Stimulated activated CD8-positive, alpha-beta memory T cell treated with anti-CD3 and anti-CD28 coated beads, Interleukin-15, amount 100 ng/mL, for 24 hours (primary cell): ENCODE results near the gene SPINT1.
"Not testable (repeated sequence)": the region's sequence is repeated elsewhere in the genome, so short reads cannot be mapped to it uniquely, and the experiment has no call there.

ENCODE experiments used
- DNase-seq: peaks from one replicate; pipeline ENCODE4 v3.0.0-alpha.2; 2020; ENCODE audit warnings: low read depth

SPINT1 gene

DNA sequence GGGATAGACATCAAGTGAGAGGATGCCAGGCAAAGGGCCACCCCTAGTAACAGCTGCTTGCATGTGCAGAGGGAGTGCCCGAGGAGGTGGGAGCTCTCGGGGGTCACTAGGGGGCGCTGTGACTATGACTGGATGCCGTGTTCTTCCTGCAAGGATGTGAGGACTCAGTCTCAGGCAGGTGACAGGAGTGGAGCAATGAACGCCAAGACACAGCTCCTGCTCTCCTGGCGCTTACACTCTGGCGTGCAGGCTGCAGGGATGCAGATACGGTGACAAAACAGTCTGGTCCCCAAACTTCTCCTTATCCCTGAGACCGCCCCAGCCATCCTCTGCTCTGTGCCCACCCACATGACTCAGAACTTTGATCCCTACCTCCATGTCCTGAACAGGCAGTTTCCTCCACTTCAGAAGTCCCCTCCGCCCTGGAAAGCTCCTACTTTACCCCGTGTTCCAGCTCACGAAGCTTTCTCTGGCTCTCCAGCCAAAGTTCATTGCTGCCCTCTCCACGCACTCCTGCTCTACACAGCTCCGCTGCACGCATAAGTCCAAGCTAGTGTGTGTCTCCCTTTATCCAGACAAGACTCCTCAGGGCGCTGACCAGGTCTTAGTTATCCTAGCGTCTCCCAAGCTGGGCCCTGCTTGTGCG, 15.5 kb downstream of the SPINT1 start:
- peak; percentile 78 for DNase-seq

DNA sequence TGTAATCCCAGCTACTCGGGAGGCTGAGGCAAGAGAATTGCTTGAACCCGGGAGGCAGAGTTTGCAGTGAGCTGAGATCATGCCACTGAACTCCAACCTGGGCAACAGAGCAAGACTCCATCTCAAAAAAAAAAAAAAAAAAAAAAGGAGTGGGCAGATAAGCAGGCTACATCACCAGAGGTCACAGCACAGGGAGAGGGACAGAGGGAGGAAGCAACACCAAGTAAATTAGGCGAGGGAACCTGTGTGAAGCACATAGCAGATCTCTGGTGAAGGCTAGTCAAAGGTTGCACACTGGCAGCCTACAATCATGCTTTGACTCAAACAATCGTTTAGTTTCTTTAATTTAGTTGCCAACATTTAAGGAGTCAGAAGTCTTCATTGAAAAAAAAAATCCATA, 17.3 kb downstream of the SPINT1 start:
- DNase-seq = not testable (repeated sequence)

GRCh38 chr15:40863660-40864270, 19.9 kb downstream of the SPINT1 start:
- no peak for DNase-seq

GRCh38 chr15:40867199-40867598, 23.4 kb downstream of the SPINT1 start:
- no peak for DNase-seq

DNA sequence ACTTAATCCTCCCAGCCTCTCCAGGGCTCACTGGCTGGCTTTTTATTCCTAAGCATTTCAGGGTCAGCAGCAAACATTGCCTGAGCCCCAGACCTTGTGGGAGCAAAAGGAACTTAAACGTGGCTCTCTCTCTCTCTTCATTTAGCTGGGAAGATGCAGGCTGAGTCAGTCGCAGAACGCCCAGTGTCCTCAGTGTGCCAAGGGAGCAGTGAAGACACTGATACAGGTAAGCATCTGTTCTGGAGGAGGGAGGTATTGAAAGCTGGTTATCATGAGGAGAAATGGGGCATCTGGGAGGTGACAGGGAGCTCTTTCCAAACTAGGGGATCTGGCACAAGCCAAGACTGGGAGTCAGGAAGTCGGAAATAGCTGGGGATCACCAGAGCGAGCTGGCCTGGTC, 25.8 kb downstream of the SPINT1 start:
- DNase-seq = no peak

DNA sequence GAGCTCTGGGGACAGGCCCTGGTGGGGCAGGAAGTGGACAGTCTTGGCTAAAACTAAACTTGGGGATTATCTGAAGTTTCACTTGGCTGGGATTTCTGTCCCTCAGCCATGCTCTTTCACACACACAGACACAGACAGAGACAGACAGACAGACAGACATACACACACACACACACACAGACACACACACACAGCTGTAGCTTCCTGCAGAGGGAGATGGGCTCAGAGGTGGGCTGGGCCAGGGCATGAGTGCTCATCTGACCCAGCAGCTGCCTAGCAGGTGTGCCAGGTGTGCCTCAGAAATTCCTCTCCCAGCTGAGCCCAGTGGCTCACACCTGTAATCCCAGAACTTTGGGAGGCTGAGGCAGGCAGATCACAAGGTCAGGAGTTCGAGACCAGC, 26.9 kb downstream of the SPINT1 start:
- DNase-seq = no peak

DNA sequence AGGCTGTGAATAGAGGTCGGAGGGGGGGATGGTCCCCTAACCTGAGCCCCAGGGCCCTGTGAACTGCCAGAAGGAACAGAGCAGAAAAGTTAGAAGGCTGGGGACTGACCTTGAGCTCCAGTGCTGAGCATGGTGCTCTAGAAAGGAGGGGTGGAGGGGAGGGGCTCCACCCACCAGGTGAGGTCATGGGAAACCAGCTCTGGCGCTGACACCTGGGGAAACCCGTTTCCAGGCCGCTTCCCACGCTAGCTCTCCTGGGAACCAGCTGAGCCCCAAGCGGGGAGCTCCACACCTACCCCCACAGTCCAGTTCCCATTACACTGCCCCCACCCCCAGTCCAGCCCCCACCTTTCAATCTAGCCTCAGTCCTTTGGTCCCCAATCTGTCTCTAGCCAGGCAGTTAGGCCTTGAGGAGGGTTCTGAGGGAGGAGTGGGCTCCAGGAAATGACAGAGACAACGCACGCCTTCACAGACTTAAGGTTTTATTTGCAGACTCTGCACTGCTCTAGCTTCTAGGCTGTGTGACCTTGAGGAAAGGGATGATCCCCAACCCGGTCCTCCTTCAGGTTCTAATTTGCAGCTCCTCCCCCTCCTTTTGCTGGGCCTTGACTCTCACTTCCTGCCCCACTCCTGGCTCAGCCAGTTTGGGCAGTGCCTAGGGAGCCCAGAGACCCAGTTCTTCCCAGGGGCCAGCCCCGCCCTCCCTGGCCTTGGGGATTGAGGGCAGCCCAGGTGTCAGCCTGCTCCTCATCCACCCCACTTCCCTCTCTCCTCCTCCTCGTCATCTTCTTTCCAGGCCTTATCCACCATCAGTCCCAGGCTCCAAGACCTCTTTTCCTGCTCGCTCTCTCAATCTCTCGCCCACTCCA, 28.1 kb downstream of the SPINT1 start:
- DNase-seq = no peak

GRCh38 chr15:40872791-40873693, 29.2 kb downstream of the SPINT1 start:
- DNase-seq = no peak

- DNase-seq = peak; percentile 21
Measured at GRCh38 chr15:40873694-40874561, 30.1 kb downstream of the SPINT1 start, which contains the start of gene RHOV. RHOV (minus strand) TSS chr15:40874234; CDS start chr15:40874139, 95 bp downstream.

DNA sequence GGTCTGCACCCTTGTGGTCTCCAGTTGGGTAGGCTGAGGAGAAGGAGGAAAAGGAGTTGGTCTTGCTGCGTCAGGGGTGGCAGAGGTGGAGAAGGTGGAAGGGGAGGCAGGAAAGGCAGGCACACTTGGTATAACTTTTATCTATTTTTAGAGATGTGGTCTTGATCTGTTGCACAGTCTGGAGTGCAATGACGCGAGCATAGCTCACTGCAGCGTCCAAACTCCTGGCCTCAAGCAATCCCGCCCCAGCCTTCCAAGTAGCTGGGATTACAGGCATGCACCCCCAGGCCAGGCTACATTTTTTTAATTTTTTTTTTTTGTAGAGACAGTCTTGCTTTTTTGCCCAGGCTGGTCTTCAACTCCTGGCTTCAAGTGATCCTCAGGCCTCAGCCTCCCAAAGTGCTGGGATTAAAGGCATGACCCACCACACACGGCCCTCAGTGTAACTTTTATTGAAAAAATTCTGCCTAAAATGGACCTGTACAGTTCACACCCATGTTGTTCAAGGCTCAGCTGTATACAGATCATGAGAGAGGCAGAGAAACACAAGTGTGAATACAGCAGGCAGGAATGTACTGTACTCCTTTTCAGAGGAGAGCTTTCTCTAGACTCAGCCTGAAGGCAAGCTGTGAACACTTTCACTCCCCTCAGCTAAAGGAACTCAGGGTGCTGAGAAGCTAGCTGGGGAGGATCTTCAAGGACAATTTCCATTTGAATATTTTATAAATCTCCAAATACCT, 32.3 kb downstream of the SPINT1 start:
- DNase-seq = no peak

DNA sequence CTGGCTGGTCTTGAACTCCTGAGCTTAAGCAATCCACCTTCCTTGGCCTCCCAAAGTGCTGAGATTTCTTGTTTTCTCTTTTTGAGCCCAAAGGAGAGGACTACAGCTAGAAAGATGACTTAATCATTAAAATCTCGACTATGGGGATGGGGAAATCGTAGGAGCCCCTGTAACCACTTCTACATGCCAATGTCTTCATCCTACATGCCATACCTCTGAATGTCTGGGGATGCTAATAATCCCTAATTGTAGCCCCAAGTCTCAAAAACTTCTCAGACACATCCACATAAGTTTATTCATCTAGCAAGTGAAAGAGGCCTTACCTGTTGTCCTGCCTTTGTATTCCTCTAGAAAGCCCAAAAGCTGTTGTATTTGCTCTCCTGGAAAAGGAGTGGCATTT, 33.8 kb downstream of the SPINT1 start:
- DNase-seq = no peak

DNA sequence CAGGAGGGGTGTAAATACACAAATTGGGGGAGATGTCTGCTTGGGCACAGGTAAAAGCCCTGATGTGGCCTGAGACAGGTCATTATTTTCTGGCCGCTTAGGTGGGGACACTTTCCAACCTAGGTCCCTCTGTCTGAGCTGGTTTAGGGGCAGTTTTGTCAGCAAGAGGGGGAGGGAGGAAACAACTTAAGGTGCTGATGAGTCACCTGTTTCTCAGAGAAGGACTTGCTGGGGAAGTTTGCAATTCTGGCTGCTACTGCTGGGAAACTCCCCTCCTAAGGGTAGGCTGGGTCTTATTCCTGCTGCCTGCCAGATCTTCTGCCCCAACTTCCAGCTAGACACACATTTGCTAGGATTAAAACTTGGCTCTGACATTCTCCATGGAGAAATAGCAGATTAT, 34.9 kb downstream of the SPINT1 start:
- no peak for DNase-seq

DNA sequence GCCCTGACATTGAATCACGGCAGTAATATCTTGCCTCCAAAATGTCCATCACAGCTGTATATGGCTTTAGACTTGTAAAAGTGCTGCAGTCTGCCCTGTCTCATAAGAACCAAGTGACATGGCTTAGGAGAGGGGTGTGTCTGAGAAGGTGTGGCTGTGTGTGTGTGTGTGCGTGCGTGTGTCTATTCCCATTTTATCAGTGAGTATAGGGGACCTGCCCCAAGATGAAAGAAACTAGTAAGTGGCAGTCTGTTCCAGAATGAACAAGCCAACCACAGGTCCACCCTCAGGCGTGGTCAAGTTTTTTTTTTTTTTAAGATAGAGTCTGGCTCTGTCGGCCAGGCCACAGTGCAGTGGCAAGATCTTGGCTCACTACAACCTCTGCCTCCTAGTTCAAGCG, 35.8 kb downstream of the SPINT1 start:
- no peak for DNase-seq

DNA sequence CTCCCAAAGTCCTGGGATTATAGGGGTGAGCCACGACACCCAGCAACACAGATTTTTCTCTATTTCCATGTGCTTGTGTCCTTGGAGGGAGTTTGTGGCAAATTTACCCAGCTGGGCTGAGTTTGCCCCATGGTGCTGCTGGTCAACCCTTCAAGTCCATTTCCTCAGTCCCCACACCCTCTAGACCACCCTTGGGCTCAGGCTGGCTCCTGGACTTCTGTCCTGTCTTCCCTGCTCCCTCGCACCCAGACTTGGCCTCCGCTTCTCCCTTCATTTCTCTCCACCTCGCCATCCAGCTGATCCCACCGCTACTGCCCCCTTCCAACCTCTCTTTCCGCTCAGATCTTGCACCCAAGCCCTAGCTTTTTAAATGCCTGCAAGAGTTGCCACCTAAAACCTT, 37.5 kb downstream of the SPINT1 start:
- no peak for DNase-seq

GRCh38 chr15:40886586-40886985, 42.7 kb downstream of the SPINT1 start:
- no peak for DNase-seq

GRCh38 chr15:40889112-40889511, 45.3 kb downstream of the SPINT1 start:
- no peak for DNase-seq

DNA sequence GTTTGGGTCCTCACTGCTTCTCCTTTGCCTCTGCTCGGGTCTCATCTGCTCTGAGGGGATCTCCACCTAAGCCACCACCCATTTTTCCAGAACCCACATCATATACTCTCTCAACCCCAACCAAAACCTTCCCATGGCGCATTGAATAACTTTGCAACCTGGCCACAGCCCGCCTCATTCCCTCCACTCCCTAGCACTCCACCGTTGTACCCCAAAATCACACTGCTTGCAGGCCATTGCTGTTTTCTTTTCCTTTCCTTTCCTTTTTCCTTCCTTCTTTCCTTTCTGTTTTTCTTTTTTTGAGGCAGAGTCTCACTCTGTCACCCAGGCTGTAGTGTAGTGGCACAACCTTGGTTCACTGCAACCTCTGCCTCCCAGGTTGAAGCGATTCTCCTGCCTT, 47.3 kb downstream of the SPINT1 start:
- DNase-seq = no peak

GRCh38 chr15:40891810-40892446, 48.1 kb downstream of the SPINT1 start:
- DNase-seq = no peak

GRCh38 chr15:40892447-40893012, 48.7 kb downstream of the SPINT1 start:
- no peak for DNase-seq
